Transverse colon (tissue), 4 donors: ENCODE measurements around the gene CD101. TPM values are rescaled to one million over a fixed set of nuclear protein-coding genes. Genes with fewer than 3 reads are reported as not detected.

ENCODE experiments used
- DNase-seq: peaks from one replicate; pipeline ENCODE4 v3.0.0-alpha.2; 2019
- H3K27ac ChIP-seq, 4 donors: fragments of 200-600 bp; sonication (generic); 2 replicates each; pipeline ENCODE4 v1.5.1; 2016 to 2018; ENCODE audit warnings: inconsistent platforms in 4 of 4
- H3K27me3 ChIP-seq: fragments of 200-600 bp; sonication (generic); 2 replicates; pipeline ENCODE4 v1.5.1; 2017; ENCODE audit warnings: inconsistent platforms
- H3K36me3 ChIP-seq, 4 donors: fragments of 200-600 bp; sonication (generic); 2 replicates each; pipeline ENCODE4 v1.5.1; 2017 to 2019; ENCODE audit warnings: inconsistent platforms in 4 of 4
- H3K4me1 ChIP-seq, 4 donors: fragments of 200-600 bp; sonication (generic); 2 replicates each; pipeline ENCODE4 v1.5.1; 2017 to 2020; ENCODE audit warnings: inconsistent platforms in 4 of 4
- H3K4me3 ChIP-seq, 4 donors: fragments of 200-600 bp; sonication (generic); 1 replicate in 1 of 4; 2 replicates in 3 of 4; pipeline versions ENCODE4 v1.5.1 to v1.6.1; 2017 to 2019; ENCODE audit warnings: inconsistent platforms in 4 of 4
- H3K9me3 ChIP-seq, 2 donors: fragments of 200-600 bp; sonication (generic); 2 replicates each; pipeline ENCODE4 v1.5.1; 2017 to 2019; ENCODE audit warnings: inconsistent platforms in 2 of 2
- EP300 ChIP-seq: sonication (generic); formaldehyde crosslinking; IDR thresholded peaks from one replicate; pipeline ENCODE4 v1.6.1; 2017; ENCODE audit warnings: antibody characterized with exemption, low read depth
- POLR2A ChIP-seq: fragments of 450-650 bp; IDR thresholded peaks from one replicate; pipeline ENCODE4 v1.6.1; 2016; ENCODE audit warnings: antibody characterized with exemption, mild to moderate bottlenecking, moderate library complexity
- POLR2AphosphoS5 ChIP-seq, 3 donors: sonication (generic); formaldehyde crosslinking; IDR thresholded peaks; one replicate each; pipeline ENCODE4 v1.6.1; 2016; ENCODE audit warnings: antibody characterized with exemption in 3 of 3
- WGBS, 2 donors: methylation state at CpG; one replicate each; pipeline ENCODE4 v1.1.5; 2018; ENCODE audit warnings: low coverage in 1 of 2; 5-methylcytosine and 5-hydroxymethylcytosine counted together
- in situ Hi-C, 4 donors: fragments of 200-750 bp; cut with MboI; loops; one replicate each; pipeline versions ENCODE4 v1.15.0 to v1.15.1; 2017; ENCODE audit warnings: low sequenced_read_pairs in 3 of 4, low pct_ligation_motif_present in 1 of 4, low pct_unique_long_range_greater_than_20kb in 1 of 4
- intact Hi-C: fragments of 100-400 bp; cut with DNase I; formaldehyde crosslinking; loops from one replicate; pipeline ENCODE4 v1.15.1; 2023; ENCODE audit warnings: low total_unique reads
- total RNA-seq, 4 donors: library from RNA; depleted of rRNA; stranded (reverse); fragments of >200 nt; gene quantifications; one replicate each; pipeline ENCODE4 v1.1.0, GENCODE V29; 2016
- TF ChIP-seq, protein P1 (sequence below), 5 experiments: fragments of 200-600 bp in 3 of 5; fragments of 450-650 bp in 2 of 5; sonication (generic) in 3 of 5; IDR thresholded peaks; 1 replicate in 2 of 5; 2 replicates in 3 of 5; pipeline ENCODE4 v1.5.1; 2016 to 2017; ENCODE audit warnings: antibody characterized with exemption in 5 of 5, inconsistent platforms in 3 of 5, mild to moderate bottlenecking in 2 of 5, moderate library complexity in 1 of 5

Gene CD101
- total RNA-seq, 4 donors from 2014 or later = 0.40 to 24.3 (median 4.0) TPM

DNA sequence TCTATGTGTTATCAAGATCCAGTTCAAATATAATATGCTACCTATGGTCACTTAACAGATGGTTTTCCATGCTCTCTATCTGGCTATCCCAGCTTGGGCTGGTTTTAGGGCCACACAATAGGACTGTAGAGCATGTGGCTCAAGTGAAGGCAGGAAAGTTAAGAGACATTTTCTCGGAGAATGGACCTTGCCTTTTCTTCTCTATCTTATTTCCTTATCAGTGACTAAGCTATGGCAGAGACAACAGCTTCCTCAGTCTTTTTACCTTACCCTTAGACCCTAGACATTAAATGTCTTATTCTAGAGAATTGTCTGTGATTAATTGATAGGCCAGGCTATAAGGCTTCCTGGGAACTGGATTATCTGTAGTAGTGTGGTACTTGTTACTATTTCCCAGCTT, 28.1 kb downstream of the CD101 start:
- no peak for DNase-seq
- no peak overlapping the region for H3K4me3 ChIP-seq
- no peaks in the 10 kb centered on the region for H3K27me3 ChIP-seq
- no peak overlapping the region for H3K27ac ChIP-seq
- no peaks in the 10 kb centered on the region for H3K36me3 ChIP-seq
- no peaks in the 10 kb centered on the region for H3K4me1 ChIP-seq
- 80 to 83% methylated on average over 1 of the region's 1 CpG for WGBS, 2 donors
- H3K9me3 ChIP-seq = no peaks in the 10 kb centered on the region
- TF ChIP-seq POLR2A (no peak), EP300 (no peak), POLR2AphosphoS5 (IDR thresholded peaks at IDR 0.05) (no peak)
- TF ChIP-seq, protein P1, sequence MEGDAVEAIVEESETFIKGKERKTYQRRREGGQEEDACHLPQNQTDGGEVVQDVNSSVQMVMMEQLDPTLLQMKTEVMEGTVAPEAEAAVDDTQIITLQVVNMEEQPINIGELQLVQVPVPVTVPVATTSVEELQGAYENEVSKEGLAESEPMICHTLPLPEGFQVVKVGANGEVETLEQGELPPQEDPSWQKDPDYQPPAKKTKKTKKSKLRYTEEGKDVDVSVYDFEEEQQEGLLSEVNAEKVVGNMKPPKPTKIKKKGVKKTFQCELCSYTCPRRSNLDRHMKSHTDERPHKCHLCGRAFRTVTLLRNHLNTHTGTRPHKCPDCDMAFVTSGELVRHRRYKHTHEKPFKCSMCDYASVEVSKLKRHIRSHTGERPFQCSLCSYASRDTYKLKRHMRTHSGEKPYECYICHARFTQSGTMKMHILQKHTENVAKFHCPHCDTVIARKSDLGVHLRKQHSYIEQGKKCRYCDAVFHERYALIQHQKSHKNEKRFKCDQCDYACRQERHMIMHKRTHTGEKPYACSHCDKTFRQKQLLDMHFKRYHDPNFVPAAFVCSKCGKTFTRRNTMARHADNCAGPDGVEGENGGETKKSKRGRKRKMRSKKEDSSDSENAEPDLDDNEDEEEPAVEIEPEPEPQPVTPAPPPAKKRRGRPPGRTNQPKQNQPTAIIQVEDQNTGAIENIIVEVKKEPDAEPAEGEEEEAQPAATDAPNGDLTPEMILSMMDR (IDR thresholded peaks at IDR 0.05) = no peak
- in situ Hi-C loops = loop anchor here in 2 of 4 donors (25.0 kb wide), 1 partner anchor 442 kb away; no protein-coding TSS in a partner anchor
- intact Hi-C loops = loop anchor here (5.0 kb wide), 1 partner anchor 758 kb away; no protein-coding TSS in a partner anchor

DNA sequence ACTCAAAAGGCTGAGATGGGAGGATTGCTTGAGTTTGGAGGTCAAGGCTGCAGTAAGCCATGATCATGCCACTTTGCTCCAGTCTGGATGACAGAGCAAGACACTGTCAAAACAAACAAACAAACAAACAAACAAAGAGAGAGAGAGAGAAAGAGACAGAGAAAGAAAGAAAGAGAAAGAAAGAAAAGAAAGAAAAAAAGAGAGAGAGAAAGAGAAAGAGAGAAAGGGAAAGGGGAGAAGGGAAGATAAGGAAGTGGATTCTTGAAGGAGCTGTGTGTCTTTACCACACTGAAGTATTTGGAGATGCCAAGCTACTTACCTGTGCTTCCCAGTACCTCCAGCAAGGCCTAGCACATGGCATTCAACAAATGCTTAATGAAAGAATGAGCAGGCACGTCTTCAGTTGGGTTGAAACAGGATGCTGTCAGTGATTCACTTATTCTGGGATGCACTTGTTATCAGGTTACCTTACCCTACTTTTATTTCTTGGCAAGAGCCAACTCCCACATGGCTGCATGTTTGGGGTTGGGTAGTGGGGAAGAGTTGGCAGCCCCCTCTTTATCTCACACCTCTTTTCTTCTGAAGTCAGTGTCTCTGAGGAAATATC, 28.8 kb downstream of the CD101 start:
- H3K9me3 ChIP-seq = no peaks in the 10 kb centered on the region
- WGBS, 2 donors = 80 to 86% methylated on average over 1 of the region's 1 CpG
- DNase-seq = no peak
- TF ChIP-seq EP300 (no peak), POLR2A (no peak), POLR2AphosphoS5 (IDR thresholded peaks at IDR 0.05) (no peak)
- TF ChIP-seq, protein P1 (IDR thresholded peaks at IDR 0.05) = no peak
- intact Hi-C loops = loop anchor here (5.0 kb wide), 1 partner anchor 757 kb away; no protein-coding TSS in a partner anchor
- no peak overlapping the region for H3K27ac ChIP-seq
- no peaks in the 10 kb centered on the region for H3K36me3 ChIP-seq
- in situ Hi-C loops = loop anchor here in 2 of 4 donors (25.0 kb wide), 1 partner anchor 443 kb away; no protein-coding TSS in a partner anchor
- H3K4me3 ChIP-seq = no peak overlapping the region
- H3K4me1 ChIP-seq = no peaks in the 10 kb centered on the region
- H3K27me3 ChIP-seq = no peaks in the 10 kb centered on the region

DNA sequence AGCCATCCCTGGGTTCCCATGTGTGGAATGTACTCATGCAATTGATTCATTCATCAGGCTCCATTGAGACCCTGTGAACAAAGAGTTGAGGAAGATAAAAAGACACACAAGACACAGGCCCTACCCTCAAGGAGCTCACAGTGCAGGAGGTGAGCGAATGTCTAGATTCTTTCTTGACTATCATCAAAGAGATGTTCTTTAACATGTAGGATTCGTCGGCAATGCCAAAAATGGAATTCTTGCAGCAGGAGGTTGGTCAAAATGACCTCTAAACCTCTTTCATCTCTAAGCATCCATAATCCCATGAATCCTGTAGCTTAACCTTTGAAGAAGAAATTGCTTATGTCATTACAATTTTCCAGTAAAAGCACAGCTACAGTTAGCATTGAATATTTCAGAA, 30.7 kb downstream of the CD101 start:
- Histone ChIP-seq H3K27ac (no peak overlapping the region), H3K4me1 (no peaks in the 10 kb centered on the region), H3K4me3 (no peak overlapping the region), H3K9me3 (no peaks in the 10 kb centered on the region), H3K27me3 (no peaks in the 10 kb centered on the region), H3K36me3 (no peaks in the 10 kb centered on the region)
- intact Hi-C loops (loop anchor here (5.0 kb wide), 1 partner anchor 755 kb away; no protein-coding TSS in a partner anchor), in situ Hi-C loops (loop anchor here in 2 of 4 donors (25.0 kb wide), 1 partner anchor 445 kb away; no protein-coding TSS in a partner anchor)
- DNase-seq = no peak
- TF ChIP-seq POLR2AphosphoS5 (IDR thresholded peaks at IDR 0.05) = no peak
- TF ChIP-seq, protein P1 (IDR thresholded peaks at IDR 0.05) = no peak
- no peak for TF ChIP-seq EP300
- TF ChIP-seq POLR2A = no peak
- WGBS, 2 donors = 98 to 100% methylated on average over 3 of the region's 3 CpGs

DNA sequence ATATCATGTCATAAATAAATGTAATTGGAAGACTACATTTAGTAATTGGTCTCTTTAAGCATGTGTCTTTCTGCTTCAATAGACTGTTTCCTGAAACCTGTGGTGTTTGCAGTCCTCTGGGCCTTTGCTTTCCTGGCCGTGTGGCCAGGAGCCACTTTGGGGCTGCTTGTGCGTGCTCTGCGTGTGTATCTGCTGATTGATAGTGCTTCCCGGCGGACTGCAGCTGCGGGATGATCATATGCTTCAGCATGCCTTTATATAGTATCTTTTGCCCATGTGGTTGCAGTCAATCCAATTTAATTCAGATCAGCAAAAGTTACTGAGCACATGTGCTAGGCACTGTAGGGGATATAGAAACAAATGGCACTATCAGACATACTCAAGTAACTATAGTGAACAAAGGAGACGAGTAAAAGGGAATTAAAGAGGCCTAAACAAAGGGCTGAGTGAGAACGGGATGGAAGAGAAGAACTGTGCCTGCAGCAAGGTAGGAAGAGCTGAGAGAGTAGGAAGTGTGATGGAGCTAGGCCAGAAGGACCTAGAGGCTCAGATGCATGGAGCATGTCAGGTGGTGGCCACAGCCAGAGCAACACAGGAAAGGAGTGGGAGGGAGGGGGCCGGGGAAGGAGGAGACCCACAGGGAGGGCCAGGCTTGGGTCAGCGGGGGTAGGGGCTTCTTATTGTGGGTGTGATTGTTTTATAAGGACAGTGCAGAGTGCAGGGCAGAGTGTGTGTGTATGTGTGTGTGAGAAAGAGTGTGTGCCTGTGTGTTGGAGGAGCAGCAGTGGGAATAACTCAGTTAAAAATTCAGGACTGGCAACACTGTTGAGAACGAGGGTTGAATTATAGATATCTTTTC, 31.4 kb downstream of the CD101 start:
- no peak overlapping the region for H3K27ac ChIP-seq
- no peaks in the 10 kb centered on the region for H3K36me3 ChIP-seq
- no peaks in the 10 kb centered on the region for H3K4me1 ChIP-seq
- no peaks in the 10 kb centered on the region for H3K27me3 ChIP-seq
- in situ Hi-C loops = loop anchor here in 2 of 4 donors (25.0 kb wide), 1 partner anchor 446 kb away; no protein-coding TSS in a partner anchor
- TF ChIP-seq EP300 (no peak), POLR2A (no peak), POLR2AphosphoS5 (IDR thresholded peaks at IDR 0.05) (no peak)
- TF ChIP-seq, protein P1 (IDR thresholded peaks at IDR 0.05) = no peak
- no peak overlapping the region for H3K4me3 ChIP-seq
- intact Hi-C loops = loop anchor here (5.0 kb wide), 1 partner anchor 754 kb away; no protein-coding TSS in a partner anchor
- no peak for DNase-seq
- H3K9me3 ChIP-seq = no peaks in the 10 kb centered on the region
- WGBS, 2 donors = 78 to 81% methylated on average over 5 to 11 of the region's 11 CpGs
